NCI-H69 (cell line): ENCODE results near the gene ZNF215.
"Not testable (repeated sequence)": the region's sequence is repeated elsewhere in the genome, so short reads cannot be mapped to it uniquely, and the experiment has no call there.

ENCODE experiments used
- DNase-seq: peaks from one replicate; lab custom pipeline; 2025; lab: John Stamatoyannopoulos, UW

The ZNF215 gene

GRCh38 chr11:6941970-6942369 lies 15.7 kb downstream of the ZNF215 start:
- no peak for DNase-seq

GRCh38 chr11:6943131-6943530 lies 16.9 kb downstream of the ZNF215 start:
- DNase-seq = no peak

- not testable (repeated sequence) for DNase-seq
These were observed 28.0 kb downstream of the ZNF215 start for GRCh38 chr11:6954248-6954647.

- no peak for DNase-seq
These were observed 35.9 kb downstream of the ZNF215 start for GRCh38 chr11:6962141-6962540.

- no peak for DNase-seq
These were observed 36.4 kb downstream of the ZNF215 start for GRCh38 chr11:6962673-6963072.

- DNase-seq = no peak
These were observed 42.6 kb downstream of the ZNF215 start for GRCh38 chr11:6968816-6969215.

GRCh38 chr11:6969854-6970253 lies 43.6 kb downstream of the ZNF215 start:
- not testable (repeated sequence) for DNase-seq

GRCh38 chr11:6979365-6979764 lies 53.1 kb downstream of the ZNF215 start:
- DNase-seq = no peak

GRCh38 chr11:6986487-6986886 lies 60.3 kb downstream of the ZNF215 start:
- DNase-seq = no peak

GRCh38 chr11:6988506-6988905 lies 62.3 kb downstream of the ZNF215 start:
- DNase-seq = no peak

GRCh38 chr11:6991227-6991626 lies 65.0 kb downstream of the ZNF215 start:
- DNase-seq = no peak

- DNase-seq = no peak
These were observed 65.8 kb downstream of the ZNF215 start for GRCh38 chr11:6992026-6992425.

GRCh38 chr11:6992457-6993417 lies 66.5 kb downstream of the ZNF215 start:
- DNase-seq = no peak

- no peak for DNase-seq
These were observed 69.5 kb downstream of the ZNF215 start for GRCh38 chr11:6995703-6996102.

- DNase-seq = no peak
These were observed 78.3 kb downstream of the ZNF215 start for GRCh38 chr11:7004482-7004881.
